OCI-LY1 (cell line): ENCODE data around the gene NCS1.

Experiments used
- H2AFZ ChIP-seq: fragments of 200-600 bp; sonication (generic), shearing (Covaris generic); 2 replicates; pipeline ENCODE4 v1.6.0; 2014; ENCODE audit warnings: antibody characterized with exemption, mild to moderate bottlenecking, low read length
- H3F3A ChIP-seq: fragments of 200-600 bp; sonication (generic), shearing (Covaris generic); 2 replicates; pipeline ENCODE4 v1.6.0; 2014; ENCODE audit warnings: mild to moderate bottlenecking, antibody characterized with exemption, low read length, moderate library complexity; ENCODE audit not compliant: insufficient read depth
- H3K27ac ChIP-seq: fragments of 200-600 bp; sonication (generic); 2 replicates; pipeline ENCODE4 v1.5.1; 2014; ENCODE audit warnings: low read length, mixed run types, mild to moderate bottlenecking, low read depth; ENCODE audit not compliant: poor library complexity, severe bottlenecking
- H3K27me3 ChIP-seq: fragments of 200-600 bp; sonication (generic); 2 replicates; pipeline ENCODE4 v1.6.0; 2014; ENCODE audit warnings: antibody characterized with exemption, mild to moderate bottlenecking, low read length, moderate library complexity; ENCODE audit not compliant: insufficient read depth
- H3K36me3 ChIP-seq: fragments of 200-600 bp; sonication (generic); 2 replicates; pipeline ENCODE4 v1.6.1; 2014; ENCODE audit warnings: mild to moderate bottlenecking, antibody characterized with exemption, low read length, moderate library complexity, mixed read lengths; ENCODE audit not compliant: insufficient read depth
- H3K4me1 ChIP-seq: fragments of 200-600 bp; sonication (generic); 2 replicates; pipeline ENCODE4 v1.5.1; 2014; ENCODE audit warnings: mild to moderate bottlenecking, low read length, moderate library complexity; ENCODE audit not compliant: insufficient read depth, severe bottlenecking
- H3K4me2 ChIP-seq: fragments of 200-600 bp; sonication (generic), shearing (Covaris generic); 2 replicates; pipeline ENCODE4 v1.6.1; 2014; ENCODE audit warnings: low read length
- H3K4me3 ChIP-seq: fragments of 200-600 bp; sonication (generic); 2 replicates; pipeline ENCODE4 v1.5.1; 2014; ENCODE audit warnings: low read length, low read depth, mild to moderate bottlenecking, mixed read lengths; ENCODE audit not compliant: poor library complexity, severe bottlenecking
- H3K79me2 ChIP-seq: fragments of 200-600 bp; shearing (Covaris generic); 2 replicates; pipeline ENCODE4 v1.6.1; 2016; ENCODE audit warnings: mixed run types, low read length, mixed read lengths; ENCODE audit not compliant: insufficient read depth
- H3K9ac ChIP-seq: fragments of 200-600 bp; sonication (generic), shearing (Covaris generic); 2 replicates; pipeline ENCODE4 v1.6.1; 2014; ENCODE audit warnings: mild to moderate bottlenecking, low read length, mixed read lengths
- H3K9me2 ChIP-seq: fragments of 200-600 bp; sonication (generic), shearing (Covaris generic); 2 replicates; pipeline ENCODE4 v1.6.1; 2014; ENCODE audit warnings: low read depth, mild to moderate bottlenecking, low read length, mixed read lengths
- H3K9me3 ChIP-seq: fragments of 200-600 bp; shearing (Covaris generic); 2 replicates; pipeline ENCODE4 v1.6.1; 2014; ENCODE audit warnings: low read length, mixed read lengths
- H4K20me1 ChIP-seq: fragments of 200-600 bp; sonication (generic), shearing (Covaris generic); 2 replicates; pipeline ENCODE4 v1.6.0; 2016; ENCODE audit warnings: mild to moderate bottlenecking, low read length; ENCODE audit not compliant: insufficient read depth
- CTCF ChIP-seq: fragments of 200-600 bp; sonication (generic), shearing (Covaris generic); IDR thresholded peaks from 2 replicates; pipeline ENCODE4 v1.5.1; 2017; ENCODE audit warnings: mild to moderate bottlenecking, antibody characterized with exemption, low read length, moderate library complexity, mixed read lengths
- EZH2 ChIP-seq: fragments of 200-600 bp; sonication (generic), shearing (Covaris generic); IDR thresholded peaks from 2 replicates; pipeline ENCODE4 v1.8.0; 2017; ENCODE audit warnings: borderline replicate concordance, mixed run types, mild to moderate bottlenecking, antibody characterized with exemption, low read length, moderate library complexity, mixed read lengths

Gene NCS1

DNA sequence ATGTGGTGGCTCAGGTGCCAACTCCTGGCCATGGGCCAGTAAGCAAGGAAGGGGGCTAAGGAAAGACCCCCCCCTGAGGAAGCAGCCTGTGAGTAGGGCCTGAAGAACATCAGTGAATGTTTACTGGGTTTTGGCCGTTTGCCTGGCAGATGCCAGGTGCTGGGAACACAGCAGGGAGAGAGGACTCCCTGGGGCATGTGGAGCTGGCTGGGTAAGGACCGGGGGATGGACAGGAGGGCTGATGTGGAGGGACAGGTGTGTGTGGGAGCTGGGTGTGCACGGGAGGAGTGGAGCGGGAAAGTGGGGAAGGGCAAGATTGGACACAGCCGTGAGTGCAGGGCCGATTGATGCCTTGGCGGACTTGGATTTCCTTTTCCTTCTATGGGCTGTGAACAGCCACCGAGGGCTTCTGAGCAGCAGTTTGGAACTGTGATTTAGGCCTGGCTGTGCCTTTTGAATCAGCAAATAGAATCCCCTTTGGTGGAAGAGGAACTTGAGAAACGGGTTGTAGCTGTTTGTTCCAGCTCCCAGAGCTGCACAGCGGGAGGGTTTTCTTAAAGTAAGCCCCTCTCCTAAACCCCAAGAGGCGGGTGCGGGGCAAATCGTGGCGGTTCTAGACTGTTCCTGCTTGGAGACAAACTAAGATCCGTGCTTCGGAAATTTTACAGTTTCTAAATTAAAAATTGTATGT, 96.5 kb downstream of the NCS1 start:
- no peaks in the 10 kb centered on the region for H3K9me2 ChIP-seq
- no peak overlapping the region for H3K9ac ChIP-seq
- H3K36me3 ChIP-seq, result no peaks in the 10 kb centered on the region
- H3K4me2 ChIP-seq, result no peak overlapping the region
- H4K20me1 ChIP-seq, result no peaks in the 10 kb centered on the region
- H2AFZ ChIP-seq, result no peak overlapping the region
- H3K4me1 ChIP-seq, result no peaks in the 10 kb centered on the region
- H3K4me3 ChIP-seq, result no peak overlapping the region
- H3K79me2 ChIP-seq, result no peaks in the 10 kb centered on the region
- no peak overlapping the region for H3K27ac ChIP-seq
- no peaks in the 10 kb centered on the region for H3K9me3 ChIP-seq
- no peak for TF ChIP-seq EZH2
- no peak for TF ChIP-seq CTCF
- 0 out of 2 replicates have a peak, but pooled peaks cover 2% of the 10 kb centered on the region for H3K27me3 ChIP-seq
- H3F3A ChIP-seq, result no peaks in the 10 kb centered on the region

DNA sequence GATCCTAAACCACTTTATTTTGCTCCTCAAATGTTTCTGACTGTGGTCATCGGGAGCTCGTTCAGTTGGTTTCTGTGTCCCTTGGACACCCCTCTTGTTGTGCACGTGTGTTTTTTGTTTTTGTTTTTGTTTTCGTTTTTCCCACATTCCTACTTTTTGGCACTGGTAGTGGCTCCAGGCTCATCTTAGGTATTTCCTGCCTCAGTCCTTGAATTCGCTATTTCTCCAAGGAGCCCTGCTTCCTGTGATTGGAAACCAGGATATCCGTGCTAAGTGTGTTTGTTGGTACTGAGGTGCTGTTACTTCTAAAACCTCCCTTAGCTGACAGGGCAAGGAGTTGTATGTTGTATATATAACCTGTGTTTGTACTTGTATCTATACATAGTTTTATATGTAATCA, 99.3 kb downstream of the NCS1 start:
- Histone ChIP-seq H3K36me3 (no peaks in the 10 kb centered on the region), H3K4me1 (no peaks in the 10 kb centered on the region), H2AFZ (no peak overlapping the region), H3F3A (no peaks in the 10 kb centered on the region), H3K79me2 (no peaks in the 10 kb centered on the region), H3K9me2 (no peaks in the 10 kb centered on the region), H3K27ac (no peak overlapping the region), H3K9ac (no peak overlapping the region), H3K9me3 (no peaks in the 10 kb centered on the region), H3K27me3 (no peaks in the 10 kb centered on the region), H3K4me2 (no peak overlapping the region), H3K4me3 (no peak overlapping the region), H4K20me1 (no peaks in the 10 kb centered on the region)
- TF ChIP-seq CTCF, result no peak
- no peak for TF ChIP-seq EZH2

GRCh38 chr9:130275156-130275555, 103.0 kb downstream of the NCS1 start:
- Histone ChIP-seq H3K4me1 (no peaks in the 10 kb centered on the region), H3K36me3 (no peaks in the 10 kb centered on the region), H3K27me3 (no peaks in the 10 kb centered on the region; the same call in 1 of the 2 replicates), H3F3A (no peaks in the 10 kb centered on the region), H4K20me1 (no peaks in the 10 kb centered on the region), H3K79me2 (no peaks in the 10 kb centered on the region), H3K9me2 (no peaks in the 10 kb centered on the region), H2AFZ (no peak overlapping the region), H3K4me2 (no peak overlapping the region), H3K27ac (no peak overlapping the region), H3K9me3 (no peaks in the 10 kb centered on the region), H3K4me3 (no peak overlapping the region), H3K9ac (no peak overlapping the region)
- TF ChIP-seq EZH2 (no peak), CTCF (no peak)
